HUES48 (cell line): ENCODE results near the gene PVALEF.
"Not testable (repeated sequence)": the region's sequence is repeated elsewhere in the genome, so short reads cannot be mapped to it uniquely, and the experiment has no call there.

Experiments
- H3K27ac ChIP-seq: one replicate; pipeline ENCODE4 v1.7.0; 2013; ENCODE audit warnings: low read depth, low read length, inconsistent platforms
- H3K27me3 ChIP-seq: 2 replicates; pipeline ENCODE4 v1.6.1; 2013; ENCODE audit warnings: mild to moderate bottlenecking, low read length; ENCODE audit not compliant: control insufficient read depth, insufficient read depth
- H3K36me3 ChIP-seq: 2 replicates; pipeline ENCODE4 v1.6.1; 2013; ENCODE audit warnings: low read length; ENCODE audit not compliant: control insufficient read depth, insufficient read depth
- H3K4me1 ChIP-seq: 2 replicates; pipeline ENCODE4 v1.6.1; 2013; ENCODE audit warnings: mild to moderate bottlenecking, low read length; ENCODE audit not compliant: control insufficient read depth, insufficient read depth
- H3K4me3 ChIP-seq: 2 replicates; pipeline ENCODE4 v1.5.1; 2013; ENCODE audit warnings: mild to moderate bottlenecking, low read depth, low read length
- H3K9ac ChIP-seq: 2 replicates; pipeline ENCODE4 v1.6.1; 2013; ENCODE audit warnings: mild to moderate bottlenecking, low read depth, low read length, moderate library complexity
- H3K9me3 ChIP-seq: 2 replicates; pipeline ENCODE4 v1.6.1; 2013; ENCODE audit warnings: low read length; ENCODE audit not compliant: control insufficient read depth, insufficient read depth

The PVALEF gene

DNA sequence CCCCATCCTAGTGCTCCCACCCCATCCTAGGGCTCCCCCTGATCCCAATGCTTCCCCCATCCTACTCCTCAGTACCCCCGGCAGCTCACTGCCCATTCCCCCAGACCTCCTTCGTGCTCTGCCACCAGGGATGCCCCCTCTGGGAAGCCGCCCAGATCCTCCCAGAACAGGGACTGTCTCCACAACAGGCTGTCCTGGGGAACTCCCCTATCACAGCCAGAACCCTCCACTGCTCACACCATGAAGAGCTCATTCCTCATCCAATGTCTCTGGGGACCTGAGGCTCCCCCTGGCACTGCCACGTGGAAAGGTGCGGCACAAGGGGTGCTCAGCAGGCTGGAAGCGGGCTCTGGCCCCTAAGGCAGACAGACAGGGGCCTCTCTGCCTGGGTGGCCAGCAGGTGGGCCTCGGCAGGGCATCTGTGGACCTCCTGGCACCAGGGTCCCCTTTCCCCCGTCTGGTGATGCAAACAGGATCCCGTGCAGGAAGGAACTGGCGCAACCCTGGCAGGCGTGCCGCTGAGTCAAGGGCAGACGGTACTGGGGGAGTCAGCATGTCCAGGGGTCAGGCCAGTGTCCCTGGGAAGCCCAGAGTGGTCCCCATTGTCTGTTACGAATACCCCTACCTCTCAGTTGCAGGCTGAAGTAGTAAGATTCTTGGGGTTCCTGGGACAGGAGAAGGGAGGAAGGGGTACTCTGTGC lies 14.8 kb upstream of the PVALEF start:
- Histone ChIP-seq H3K36me3 (no peaks in the 10 kb centered on the region), H3K4me1 (no peaks in the 10 kb centered on the region), H3K27ac (no peak overlapping the region), H3K9me3 (no peaks in the 10 kb centered on the region), H3K4me3 (no peak overlapping the region), H3K9ac (no peak overlapping the region), H3K27me3 (no peaks in the 10 kb centered on the region)

GRCh38 chr17:81151278-81151677 lies 14.0 kb upstream of the PVALEF start:
- H3K9ac ChIP-seq: no peak overlapping the region
- H3K27ac ChIP-seq: no peak overlapping the region
- no peaks in the 10 kb centered on the region for H3K36me3 ChIP-seq
- H3K27me3 ChIP-seq: no peaks in the 10 kb centered on the region
- no peaks in the 10 kb centered on the region for H3K4me1 ChIP-seq
- no peak overlapping the region for H3K4me3 ChIP-seq
- no peaks in the 10 kb centered on the region for H3K9me3 ChIP-seq

GRCh38 chr17:81152288-81152828 lies 12.9 kb upstream of the PVALEF start:
- Histone ChIP-seq H3K27me3 (no peaks in the 10 kb centered on the region), H3K4me1 (no peaks in the 10 kb centered on the region), H3K9me3 (no peaks in the 10 kb centered on the region), H3K9ac (no peak overlapping the region), H3K27ac (no peak overlapping the region), H3K36me3 (no peaks in the 10 kb centered on the region), H3K4me3 (no peak overlapping the region)

DNA sequence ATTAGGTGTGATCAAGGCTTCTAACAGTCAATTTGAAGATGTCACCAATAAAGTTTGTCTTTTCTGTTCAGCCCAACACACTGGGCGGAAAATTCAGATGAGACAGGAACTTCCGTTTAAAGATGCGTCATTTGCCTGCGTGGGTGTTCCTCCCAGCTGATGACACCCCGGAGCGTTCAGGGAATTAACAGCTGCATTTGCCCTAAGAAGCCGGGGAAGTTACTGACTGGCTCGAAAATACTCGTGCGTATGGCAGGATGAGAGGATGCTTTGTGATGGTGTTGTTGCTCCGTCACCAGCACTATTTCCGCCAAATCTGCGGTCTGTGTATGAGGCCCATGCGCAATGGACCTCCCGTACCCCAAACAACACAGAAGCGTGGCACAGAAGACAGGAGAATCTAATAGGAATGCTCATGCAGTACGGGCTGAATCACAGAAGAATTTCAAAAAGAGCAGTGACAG lies 11.9 kb upstream of the PVALEF start:
- H3K4me1 ChIP-seq: no peaks in the 10 kb centered on the region
- no peaks in the 10 kb centered on the region for H3K27me3 ChIP-seq
- H3K27ac ChIP-seq: no peak overlapping the region
- H3K9me3 ChIP-seq: no peaks in the 10 kb centered on the region
- no peak overlapping the region for H3K9ac ChIP-seq
- H3K36me3 ChIP-seq: no peaks in the 10 kb centered on the region
- H3K4me3 ChIP-seq: no peak overlapping the region

DNA sequence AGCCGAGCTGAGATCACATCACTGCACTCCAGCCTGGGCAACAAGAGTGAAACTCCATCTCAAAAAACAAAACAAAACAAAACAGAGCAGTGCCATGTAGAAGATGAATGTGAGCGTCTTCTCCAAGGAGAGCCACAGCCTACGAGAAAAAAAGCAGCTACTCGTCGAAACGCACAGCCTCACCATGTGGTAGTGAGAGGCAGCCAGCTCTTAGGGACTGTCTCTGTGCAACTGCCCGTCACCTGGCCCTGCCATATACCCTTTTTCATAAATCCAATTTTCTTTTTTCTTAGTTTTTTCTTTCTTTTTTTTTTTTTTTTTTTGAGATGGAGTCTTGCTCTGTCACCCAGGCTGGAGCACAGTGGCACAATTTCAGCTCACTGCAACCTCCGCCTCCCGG lies 11.3 kb upstream of the PVALEF start:
- H3K27me3 ChIP-seq: not testable (repeated sequence)

GRCh38 chr17:81154961-81155360 lies 10.3 kb upstream of the PVALEF start:
- no peaks in the 10 kb centered on the region for H3K36me3 ChIP-seq
- no peaks in the 10 kb centered on the region for H3K27me3 ChIP-seq

More for the DNA sequence above, 11.3 kb upstream of the PVALEF start:
- not testable (repeated sequence) for H3K9ac ChIP-seq, H3K4me1 ChIP-seq, H3K27ac ChIP-seq, H3K9me3 ChIP-seq, H3K36me3 ChIP-seq, H3K4me3 ChIP-seq

GRCh38 chr17:81156866-81157805 lies 8.2 kb upstream of the PVALEF start:
- Histone ChIP-seq H3K27me3 (no peaks in the 10 kb centered on the region), H3K4me1 (no peaks in the 10 kb centered on the region), H3K4me3 (no peak overlapping the region), H3K9me3 (no peaks in the 10 kb centered on the region), H3K9ac (no peak overlapping the region), H3K27ac (no peak overlapping the region), H3K36me3 (no peaks in the 10 kb centered on the region)

More at GRCh38 chr17:81154961-81155360, 10.3 kb upstream of the PVALEF start:
- H3K4me1 ChIP-seq: no peaks in the 10 kb centered on the region
- H3K9ac ChIP-seq: no peak overlapping the region
- no peak overlapping the region for H3K27ac ChIP-seq
- H3K4me3 ChIP-seq: no peak overlapping the region
- no peaks in the 10 kb centered on the region for H3K9me3 ChIP-seq

GRCh38 chr17:81157848-81158687 lies 7.2 kb upstream of the PVALEF start:
- Histone ChIP-seq H3K27me3 (no peaks in the 10 kb centered on the region), H3K4me1 (no peaks in the 10 kb centered on the region), H3K36me3 (no peaks in the 10 kb centered on the region), H3K27ac (no peak overlapping the region), H3K9me3 (no peaks in the 10 kb centered on the region), H3K4me3 (no peak overlapping the region), H3K9ac (no peak overlapping the region)

DNA sequence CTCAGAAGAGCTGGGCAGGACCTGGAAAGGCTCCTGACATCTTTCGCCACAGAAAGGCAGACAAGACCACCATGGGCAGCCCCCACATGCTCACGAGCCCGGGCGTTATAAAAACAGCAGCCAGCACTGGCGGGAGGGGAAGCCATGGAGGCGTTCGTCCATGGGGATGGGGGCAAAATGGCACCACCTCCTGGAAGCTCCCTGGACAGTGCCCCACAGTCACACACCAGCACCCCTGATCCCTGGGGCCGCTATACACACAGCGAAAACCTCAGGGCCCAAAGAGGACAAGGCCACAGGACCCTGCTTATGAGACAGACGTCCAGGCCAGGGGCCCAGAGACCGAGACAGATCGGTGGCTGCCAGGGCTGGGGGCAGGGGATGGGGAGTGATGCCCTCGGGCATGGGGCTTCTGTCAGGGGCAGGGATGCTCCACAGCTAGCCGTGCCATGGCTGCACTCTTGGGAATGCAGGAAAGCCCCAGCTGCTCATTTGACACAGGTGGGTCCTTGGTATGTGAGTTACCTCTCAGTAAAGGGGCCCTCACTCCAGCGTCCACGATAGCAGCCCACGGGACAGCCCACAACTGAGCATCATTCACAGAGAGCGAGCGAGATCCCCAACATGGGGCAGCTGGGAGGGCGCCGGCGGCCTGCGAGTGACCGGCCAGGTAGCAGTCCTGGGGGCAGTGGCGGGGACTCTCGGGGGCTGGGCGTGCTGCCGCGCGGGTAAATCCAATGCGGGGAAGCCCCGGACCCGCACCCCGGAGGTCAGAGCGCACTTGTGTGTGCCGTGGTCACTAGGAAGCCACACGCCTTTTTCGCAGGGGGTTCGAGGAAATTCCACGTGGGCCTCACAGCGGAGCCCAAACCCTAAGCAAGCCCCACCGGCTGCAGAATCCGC lies 6.4 kb upstream of the PVALEF start:
- H3K36me3 ChIP-seq: no peaks in the 10 kb centered on the region
- H3K27me3 ChIP-seq: no peaks in the 10 kb centered on the region
- no peaks in the 10 kb centered on the region for H3K4me1 ChIP-seq
- H3K9ac ChIP-seq: no peak overlapping the region
- no peaks in the 10 kb centered on the region for H3K9me3 ChIP-seq
- no peak overlapping the region for H3K27ac ChIP-seq
- no peak overlapping the region for H3K4me3 ChIP-seq
